ENCODE data around the gene ZNF718.
"Not testable (repeated sequence)": the region's sequence is repeated elsewhere in the genome, so short reads cannot be mapped to it uniquely, and the experiment has no call there.

The ZNF718 gene

GRCh38 chr4:161496-162284 lies 37.4 kb downstream of the ZNF718 start:
- DNase-seq = no peak

- not testable (repeated sequence) for DNase-seq
These were observed 45.3 kb downstream of the ZNF718 start for GRCh38 chr4:169640-170039.

- DNase-seq = not testable (repeated sequence)
These were observed 47.0 kb downstream of the ZNF718 start for GRCh38 chr4:171318-171717.

GRCh38 chr4:173666-174314 lies 49.5 kb downstream of the ZNF718 start:
- no peak for DNase-seq

GRCh38 chr4:175986-176385 lies 51.7 kb downstream of the ZNF718 start:
- DNase-seq = no peak

GRCh38 chr4:176995-177394 lies 52.7 kb downstream of the ZNF718 start:
- DNase-seq = no peak

GRCh38 chr4:182225-182624 lies 57.9 kb downstream of the ZNF718 start:
- not testable (repeated sequence) for DNase-seq

GRCh38 chr4:188091-188490 lies 63.8 kb downstream of the ZNF718 start:
- DNase-seq = no peak

- DNase-seq = not testable (repeated sequence)
These were observed 70.9 kb downstream of the ZNF718 start for GRCh38 chr4:195159-195558.

GRCh38 chr4:200936-201335 lies 76.6 kb downstream of the ZNF718 start:
- DNase-seq = no peak

- not testable (repeated sequence) for DNase-seq
These were observed 78.5 kb downstream of the ZNF718 start for GRCh38 chr4:202822-203221.

- no peak for DNase-seq
These were observed 80.9 kb downstream of the ZNF718 start for GRCh38 chr4:205097-205756.

GRCh38 chr4:206054-206453 lies 81.8 kb downstream of the ZNF718 start:
- no peak for DNase-seq

- not testable (repeated sequence) for DNase-seq
These were observed 84.3 kb downstream of the ZNF718 start for GRCh38 chr4:208416-209096.

- no peak for DNase-seq
These were observed 86.8 kb downstream of the ZNF718 start for GRCh38 chr4:211033-211511.

- peak; percentile 79 for DNase-seq
These were observed 88.3 kb downstream of the ZNF718 start for GRCh38 chr4:212438-213188.

GRCh38 chr4:213189-213535 lies 88.9 kb downstream of the ZNF718 start:
- DNase-seq = not testable (repeated sequence)

All from T1000 (cell line).